ENCODE data around the gene FRMD6.

The FRMD6 gene

DNA sequence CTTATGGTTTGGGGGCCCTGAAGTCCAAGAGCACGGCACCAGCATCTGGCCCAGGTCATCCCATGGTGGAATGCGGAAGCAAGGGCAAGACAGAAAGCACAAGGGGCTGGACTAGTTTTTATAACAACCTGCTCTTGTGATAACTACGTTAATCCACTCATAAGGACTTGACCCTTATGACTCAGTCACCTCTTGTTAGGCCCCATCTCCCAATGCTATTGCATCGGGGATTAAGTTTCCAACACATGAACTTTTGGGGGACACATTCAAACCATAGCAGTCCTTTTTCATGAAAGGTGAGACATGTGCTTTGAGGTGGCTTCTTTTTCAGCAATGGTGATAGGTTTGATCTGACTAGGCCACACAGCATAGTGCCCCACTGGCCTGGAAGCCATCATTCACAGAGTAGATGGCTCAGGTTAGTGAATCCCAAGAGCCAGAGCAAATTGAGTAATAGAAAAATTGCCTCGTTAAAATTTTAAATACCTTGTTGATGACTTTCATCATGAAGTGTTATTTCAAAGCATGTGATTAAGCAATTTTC, 12.1 kb downstream of the FRMD6 start:
- DNase-seq (ENCODE audit: low read depth in 2 of 3, low spot score in 2 of 3): no peak

GRCh38 chr14:51666070-51666469, 14.4 kb downstream of the FRMD6 start:
- no peak for DNase-seq (ENCODE audit: low read depth in 2 of 3, low spot score in 2 of 3)

DNA sequence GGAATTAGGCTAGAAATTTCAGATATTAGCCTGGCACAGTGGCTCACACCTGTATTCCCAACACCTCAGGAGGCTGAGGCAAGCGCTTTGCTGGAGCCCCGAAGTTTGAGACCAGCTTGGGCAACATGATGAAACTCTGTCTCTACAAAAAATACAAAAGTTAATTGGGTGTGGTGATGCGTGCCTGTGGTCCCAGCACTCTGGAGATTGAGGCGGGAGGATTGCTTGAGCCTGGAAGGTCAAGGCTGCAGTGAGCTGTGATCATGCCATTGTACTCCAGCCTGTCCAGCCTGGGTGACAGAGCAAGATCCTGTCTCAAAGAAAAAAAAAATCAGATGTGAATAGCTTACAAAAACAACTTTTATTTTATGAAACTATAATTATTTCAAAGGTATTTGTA, 15.1 kb downstream of the FRMD6 start:
- DNase-seq (ENCODE audit: low read depth in 2 of 3, low spot score in 2 of 3): no peak

DNA sequence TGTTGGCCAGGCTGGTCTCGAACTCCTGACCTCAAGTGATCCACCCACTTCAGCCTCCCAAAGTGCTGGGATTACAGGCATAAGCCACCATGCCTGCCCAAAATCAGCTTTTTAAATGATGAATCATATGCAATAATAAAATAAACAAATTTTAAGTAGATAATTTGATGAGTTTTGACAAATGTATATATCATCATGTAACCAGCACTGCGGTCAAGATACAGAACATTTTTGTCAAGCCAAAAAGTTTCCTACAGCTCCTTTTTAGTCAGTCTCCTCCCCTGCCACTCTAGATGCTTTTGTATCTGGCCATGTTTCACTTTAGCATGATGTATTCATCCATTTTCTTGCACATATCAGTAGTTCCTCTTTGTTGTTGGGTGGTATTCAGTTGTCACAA, 17.2 kb downstream of the FRMD6 start:
- no peak for DNase-seq (ENCODE audit: low read depth in 2 of 3, low spot score in 2 of 3)

DNA sequence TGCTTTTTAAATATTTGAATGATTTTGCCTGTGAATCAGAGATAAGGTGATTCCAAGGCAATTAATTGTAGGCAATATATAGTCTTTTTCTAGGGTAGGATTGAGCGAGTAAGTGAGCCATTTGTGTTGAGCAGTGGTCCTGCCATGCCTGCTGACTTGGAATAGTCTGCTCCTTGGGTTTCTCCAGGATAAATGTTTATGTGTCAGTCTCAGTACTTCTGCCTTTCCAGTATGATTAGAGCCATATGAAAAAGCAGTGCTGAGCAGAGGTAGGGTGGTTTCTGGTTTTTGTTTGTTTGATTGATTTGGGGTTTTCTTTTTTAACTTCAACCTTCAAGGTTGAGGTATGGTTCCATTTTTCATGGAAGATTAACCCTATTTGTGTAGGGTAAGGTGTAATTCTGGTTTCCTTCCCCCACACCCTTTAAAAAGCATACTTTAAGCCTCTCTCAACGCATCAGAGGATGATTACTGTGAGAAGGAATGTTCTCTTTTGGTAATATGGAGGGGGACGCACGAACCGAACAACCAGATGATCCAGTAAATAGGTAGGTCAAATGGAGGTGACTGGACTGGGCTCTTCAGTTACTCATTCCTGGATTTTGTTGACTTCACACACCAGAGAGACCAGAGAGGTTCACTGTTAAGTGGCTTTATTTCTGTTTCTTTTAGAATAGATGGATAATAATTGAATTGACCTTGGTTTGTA, 22.7 kb downstream of the FRMD6 start:
- DNase-seq (ENCODE audit: low read depth in 2 of 3, low spot score in 2 of 3): no peak

- no peak for DNase-seq (ENCODE audit: low read depth in 2 of 3, low spot score in 2 of 3)
Measured at GRCh38 chr14:51676549-51676948, 24.8 kb downstream of the FRMD6 start.

- no peak for DNase-seq (ENCODE audit: low read depth in 2 of 3, low spot score in 2 of 3)
Measured at GRCh38 chr14:51677266-51677665, 25.6 kb downstream of the FRMD6 start.

DNA sequence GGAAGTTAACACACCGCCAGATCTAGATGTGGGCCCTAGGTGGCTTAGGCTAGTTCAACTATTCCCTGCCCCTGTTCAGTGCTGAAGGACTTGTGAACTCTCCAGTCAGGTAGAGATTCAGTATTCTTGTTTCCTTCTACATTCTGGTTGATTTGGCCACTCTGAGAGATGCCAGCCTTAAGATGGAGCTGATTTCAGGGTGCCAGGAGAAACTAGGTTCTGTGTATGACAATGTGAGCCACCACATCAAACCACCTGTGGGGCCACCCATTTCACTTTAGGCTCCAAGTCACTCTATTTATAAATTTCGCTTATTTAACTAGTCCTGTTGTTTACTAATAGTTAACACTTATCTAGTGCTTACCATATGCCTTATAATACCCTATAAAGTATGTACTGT, 26.0 kb downstream of the FRMD6 start:
- no peak for DNase-seq (ENCODE audit: low read depth in 2 of 3, low spot score in 2 of 3)

GRCh38 chr14:51680031-51680430, 28.3 kb downstream of the FRMD6 start:
- no peak for DNase-seq (ENCODE audit: low read depth in 2 of 3, low spot score in 2 of 3)

DNA sequence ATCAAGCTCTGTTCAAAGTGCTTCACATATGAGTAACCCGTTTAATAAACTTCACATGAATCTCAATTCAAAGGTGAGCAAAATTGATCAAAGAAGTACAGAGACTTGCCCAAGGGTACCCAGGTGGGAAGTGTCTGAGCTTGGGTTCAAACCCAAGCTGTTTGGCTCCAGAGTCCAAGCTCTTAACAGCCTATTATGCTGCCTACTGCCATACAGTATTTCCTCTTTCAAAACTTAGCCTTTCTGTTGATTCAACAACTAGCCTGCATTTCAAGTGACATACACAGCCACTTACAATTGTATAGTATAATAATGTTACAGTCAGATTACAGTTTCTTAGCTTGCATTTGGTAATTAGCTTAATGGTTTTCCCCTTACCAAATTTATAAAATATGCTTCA, 29.7 kb downstream of the FRMD6 start:
- no peak for DNase-seq (ENCODE audit: low read depth in 2 of 3, low spot score in 2 of 3)

DNA sequence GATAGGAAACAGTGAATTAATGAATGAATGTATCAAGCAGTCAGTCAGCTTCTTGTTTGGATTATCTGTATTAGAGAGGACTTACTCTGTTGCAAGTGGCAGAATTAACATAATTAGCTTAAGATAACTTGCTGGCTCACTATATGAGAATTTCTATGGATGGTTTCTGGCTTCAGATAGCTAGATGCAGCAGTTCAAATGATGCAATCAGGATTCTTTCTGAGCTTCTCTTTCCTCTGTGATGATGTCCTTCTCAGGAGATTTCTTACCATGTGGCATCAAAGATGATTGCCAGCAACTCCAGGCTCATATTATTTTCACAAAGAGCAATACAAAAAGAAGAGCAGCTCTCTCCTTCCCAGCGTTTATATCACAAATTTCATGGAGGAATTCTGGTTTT, 30.7 kb downstream of the FRMD6 start:
- DNase-seq (ENCODE audit: low read depth in 2 of 3, low spot score in 2 of 3): no peak

DNA sequence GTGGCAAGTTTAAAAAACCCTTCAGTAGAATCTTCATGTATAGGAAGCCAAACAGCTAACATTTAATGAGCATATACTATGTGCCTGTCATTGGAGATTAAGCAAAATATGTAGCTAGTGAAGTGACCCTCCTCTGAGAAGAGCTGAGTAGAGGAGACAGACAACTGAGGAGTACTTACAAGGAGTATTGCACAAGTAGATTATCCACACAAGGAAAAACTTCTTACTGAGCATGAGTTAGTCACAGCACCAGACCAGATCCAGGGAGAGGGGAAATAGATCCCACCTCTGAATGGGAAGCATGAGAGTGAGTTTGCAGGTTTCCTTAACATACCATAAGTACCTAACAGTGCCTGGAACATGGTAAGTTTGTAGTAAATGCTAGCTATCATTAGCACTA, 33.0 kb downstream of the FRMD6 start:
- DNase-seq (ENCODE audit: low read depth in 2 of 3, low spot score in 2 of 3): no peak

- no peak for DNase-seq (ENCODE audit: low read depth in 2 of 3, low spot score in 2 of 3)
Measured at GRCh38 chr14:51691176-51691575, 39.5 kb downstream of the FRMD6 start.

DNA sequence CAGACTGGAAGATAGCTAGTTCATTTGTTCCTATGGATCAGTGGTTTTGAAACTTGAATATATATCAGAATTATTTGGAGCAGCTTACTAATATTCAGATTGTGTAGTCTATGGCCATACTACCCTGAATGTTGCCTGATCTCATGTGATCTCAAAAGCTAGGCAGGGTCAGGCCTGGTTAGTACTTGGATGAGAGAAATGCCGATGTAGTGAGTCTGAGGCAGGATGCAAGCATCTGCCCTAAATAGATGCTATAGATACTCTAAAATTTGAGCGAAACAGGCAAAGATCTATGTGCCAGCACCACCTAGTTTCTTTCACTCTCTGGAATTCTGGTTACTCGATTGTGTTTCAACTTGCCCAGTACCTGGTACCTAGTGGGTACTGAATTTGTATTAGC, 40.9 kb downstream of the FRMD6 start:
- no peak for DNase-seq (ENCODE audit: low read depth in 2 of 3, low spot score in 2 of 3)

DNA sequence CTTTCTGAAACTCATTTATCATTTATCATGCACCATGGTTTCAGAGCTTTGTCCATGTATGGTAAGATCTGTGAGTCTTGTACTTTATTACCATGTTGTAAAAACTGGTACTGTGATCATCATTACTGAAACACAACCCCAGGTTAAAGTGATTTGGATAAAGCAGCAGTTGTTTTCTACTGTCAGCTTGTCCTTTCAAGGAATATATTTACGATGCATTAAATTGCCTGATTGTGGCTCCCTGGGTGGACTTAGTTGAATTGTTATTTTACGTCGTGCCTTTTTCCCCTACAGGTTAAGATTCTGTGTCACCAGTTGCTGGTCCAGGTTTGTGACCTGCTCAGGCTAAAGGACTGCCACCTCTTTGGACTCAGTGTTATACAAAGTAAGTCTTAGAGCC, 46.1 kb downstream of the FRMD6 start:
- DNase-seq (ENCODE audit: low read depth in 2 of 3, low spot score in 2 of 3): no peak

DNA sequence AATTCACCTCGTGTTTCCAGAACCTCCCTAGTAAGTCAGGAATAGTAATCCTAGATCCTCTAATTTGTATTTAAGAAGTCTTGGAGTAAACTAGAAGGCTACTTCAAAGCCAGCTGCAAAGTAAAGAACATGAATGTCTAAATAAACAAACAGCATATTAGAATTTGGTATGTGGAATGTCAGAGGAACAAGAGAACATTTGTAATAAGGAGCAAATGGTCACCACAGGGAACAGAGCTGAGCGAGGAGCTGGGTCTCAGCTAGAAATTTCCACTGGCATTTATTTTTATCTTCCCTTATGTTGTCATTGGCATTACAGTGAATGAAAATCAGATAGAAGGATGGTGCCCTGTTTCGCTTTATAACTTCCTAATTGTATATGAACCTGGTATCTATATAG, 50.2 kb downstream of the FRMD6 start:
- DNase-seq (ENCODE audit: low read depth in 2 of 3, low spot score in 2 of 3): no peak

GRCh38 chr14:51703787-51704186, 52.1 kb downstream of the FRMD6 start:
- no peak for DNase-seq (ENCODE audit: low read depth in 2 of 3, low spot score in 2 of 3)

DNA sequence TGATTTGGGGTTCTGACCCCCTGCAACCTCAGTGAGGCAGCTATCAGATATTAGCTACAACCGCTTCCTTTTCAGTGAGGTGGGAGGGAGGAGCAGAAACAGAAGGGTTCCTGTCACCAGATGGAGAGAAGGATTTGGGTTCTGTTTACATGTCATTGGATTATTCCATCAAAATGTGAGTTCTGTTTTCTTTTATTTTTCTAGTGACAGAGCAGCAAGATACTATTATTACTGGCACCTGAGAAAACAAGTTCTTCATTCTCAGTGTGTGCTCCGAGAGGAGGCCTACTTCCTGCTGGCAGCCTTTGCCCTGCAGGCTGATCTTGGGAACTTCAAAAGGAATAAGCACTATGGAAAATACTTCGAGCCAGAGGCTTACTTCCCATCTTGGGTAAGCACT, 52.8 kb downstream of the FRMD6 start:
- DNase-seq (ENCODE audit: low read depth in 2 of 3, low spot score in 2 of 3): no peak

DNA sequence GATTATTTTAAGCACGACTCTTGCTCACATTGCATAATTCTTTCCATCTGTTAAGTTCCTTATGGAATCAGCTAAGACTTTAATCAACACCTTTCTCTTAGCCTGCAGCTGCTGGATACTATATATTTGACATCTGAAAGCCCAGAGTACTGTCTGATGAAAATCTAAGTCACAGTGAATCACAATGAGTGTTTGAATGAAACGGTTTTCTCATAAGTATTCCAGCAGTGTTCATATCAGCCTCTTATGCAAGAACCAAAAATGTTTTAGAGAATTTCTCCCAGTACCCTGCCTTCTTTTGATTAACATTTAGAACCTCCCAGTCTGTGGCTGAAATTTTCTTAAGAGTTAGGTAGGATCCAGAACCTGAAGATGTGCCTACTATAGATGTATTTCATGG, 55.6 kb downstream of the FRMD6 start:
- DNase-seq (ENCODE audit: low read depth in 2 of 3, low spot score in 2 of 3): no peak

GRCh38 chr14:51711505-51711904, 59.8 kb downstream of the FRMD6 start:
- DNase-seq (ENCODE audit: low read depth in 2 of 3, low spot score in 2 of 3): no peak

- DNase-seq (ENCODE audit: low read depth in 2 of 3, low spot score in 2 of 3): no peak
Measured at GRCh38 chr14:51715250-51715649, 63.5 kb downstream of the FRMD6 start.

GRCh38 chr14:51715742-51716141, 64.0 kb downstream of the FRMD6 start:
- DNase-seq (ENCODE audit: low read depth in 2 of 3, low spot score in 2 of 3): no peak

DNA sequence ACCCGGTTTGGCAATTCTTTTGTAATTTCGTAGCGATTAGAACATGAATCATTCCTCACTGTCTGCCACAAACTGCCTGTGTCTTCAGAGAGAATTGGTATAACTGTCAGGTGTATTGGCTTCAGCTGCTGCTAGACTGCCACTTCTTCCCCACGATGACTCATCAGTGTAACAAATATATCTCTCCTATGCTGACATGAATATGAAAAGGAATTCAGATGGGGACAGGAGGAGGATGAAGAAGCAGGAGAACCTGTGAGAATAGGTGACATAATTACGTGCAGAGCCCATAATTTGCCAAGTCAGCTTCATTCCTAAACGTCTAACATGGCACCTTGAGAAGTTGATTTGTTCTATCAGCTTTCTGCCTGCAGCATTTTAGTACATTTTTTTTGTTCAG, 64.9 kb downstream of the FRMD6 start:
- DNase-seq (ENCODE audit: low read depth in 2 of 3, low spot score in 2 of 3): no peak

All from activated CD8-positive, alpha-beta memory T cell treated with anti-CD3 and anti-CD28 coated beads for 48 hours (primary cell).